Measurements from ENCODE around the gene MYL7. TPM values are rescaled to one million over a fixed set of nuclear protein-coding genes. Genes with fewer than 3 reads are reported as not detected.

Gene MYL7
- polyA plus RNA-seq (2012; ENCODE audit: insufficient read depth, insufficient read length, low read depth): not detected

DNA sequence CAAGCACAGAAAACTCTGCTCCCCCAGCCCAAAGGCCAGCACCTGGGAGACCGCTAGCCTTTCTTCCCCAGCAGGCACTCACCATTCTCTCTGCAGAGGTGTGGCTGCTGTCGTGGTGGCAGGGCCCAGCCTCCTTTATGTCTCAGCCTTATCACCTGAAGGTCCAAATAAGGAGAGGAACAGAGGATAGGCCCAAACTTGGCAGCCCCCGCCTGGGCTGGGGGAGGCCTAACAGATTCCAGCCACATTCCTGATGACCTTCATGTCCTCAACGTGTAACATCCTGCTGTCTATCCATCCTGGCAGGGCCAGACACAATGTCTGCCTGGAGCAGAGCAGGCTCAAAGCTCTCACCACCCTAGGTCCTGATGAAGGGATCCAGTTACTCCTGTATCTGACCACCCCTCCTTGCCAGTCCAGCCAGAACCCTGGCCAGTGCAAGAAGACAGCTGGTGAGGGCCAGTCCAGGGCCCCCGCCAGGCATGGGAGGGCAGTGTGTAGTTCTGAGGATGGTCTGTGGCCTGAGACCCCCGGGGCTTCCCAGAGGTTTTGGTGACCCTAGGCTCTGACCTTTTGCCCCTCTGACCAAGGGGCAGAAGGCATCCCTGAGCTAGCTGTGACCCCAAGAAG lies at the start of gene MYL7:
Gene MYL7 (minus strand): TSS at position 112 of the 630 bp plus-strand sequence. CDS start 27 bp downstream, at position 85.
- no peak within 1 kb of the TSS for H3K4me3 ChIP-seq (ENCODE audit: low read depth, low read length)
- H3K36me3 ChIP-seq: no peaks in the 10 kb centered on the region
- peaks cover 4% of the 10 kb centered on the region for H3K4me1 ChIP-seq
- no peak for DNase-seq
- no peaks in the 10 kb centered on the region for H3K27me3 ChIP-seq
- TF ChIP-seq, protein P1, sequence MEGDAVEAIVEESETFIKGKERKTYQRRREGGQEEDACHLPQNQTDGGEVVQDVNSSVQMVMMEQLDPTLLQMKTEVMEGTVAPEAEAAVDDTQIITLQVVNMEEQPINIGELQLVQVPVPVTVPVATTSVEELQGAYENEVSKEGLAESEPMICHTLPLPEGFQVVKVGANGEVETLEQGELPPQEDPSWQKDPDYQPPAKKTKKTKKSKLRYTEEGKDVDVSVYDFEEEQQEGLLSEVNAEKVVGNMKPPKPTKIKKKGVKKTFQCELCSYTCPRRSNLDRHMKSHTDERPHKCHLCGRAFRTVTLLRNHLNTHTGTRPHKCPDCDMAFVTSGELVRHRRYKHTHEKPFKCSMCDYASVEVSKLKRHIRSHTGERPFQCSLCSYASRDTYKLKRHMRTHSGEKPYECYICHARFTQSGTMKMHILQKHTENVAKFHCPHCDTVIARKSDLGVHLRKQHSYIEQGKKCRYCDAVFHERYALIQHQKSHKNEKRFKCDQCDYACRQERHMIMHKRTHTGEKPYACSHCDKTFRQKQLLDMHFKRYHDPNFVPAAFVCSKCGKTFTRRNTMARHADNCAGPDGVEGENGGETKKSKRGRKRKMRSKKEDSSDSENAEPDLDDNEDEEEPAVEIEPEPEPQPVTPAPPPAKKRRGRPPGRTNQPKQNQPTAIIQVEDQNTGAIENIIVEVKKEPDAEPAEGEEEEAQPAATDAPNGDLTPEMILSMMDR (IDR thresholded peaks at IDR 0.05; ENCODE audit: low read depth, low read length): no peak
- H3K9me3 ChIP-seq: no peaks in the 10 kb centered on the region

DNA sequence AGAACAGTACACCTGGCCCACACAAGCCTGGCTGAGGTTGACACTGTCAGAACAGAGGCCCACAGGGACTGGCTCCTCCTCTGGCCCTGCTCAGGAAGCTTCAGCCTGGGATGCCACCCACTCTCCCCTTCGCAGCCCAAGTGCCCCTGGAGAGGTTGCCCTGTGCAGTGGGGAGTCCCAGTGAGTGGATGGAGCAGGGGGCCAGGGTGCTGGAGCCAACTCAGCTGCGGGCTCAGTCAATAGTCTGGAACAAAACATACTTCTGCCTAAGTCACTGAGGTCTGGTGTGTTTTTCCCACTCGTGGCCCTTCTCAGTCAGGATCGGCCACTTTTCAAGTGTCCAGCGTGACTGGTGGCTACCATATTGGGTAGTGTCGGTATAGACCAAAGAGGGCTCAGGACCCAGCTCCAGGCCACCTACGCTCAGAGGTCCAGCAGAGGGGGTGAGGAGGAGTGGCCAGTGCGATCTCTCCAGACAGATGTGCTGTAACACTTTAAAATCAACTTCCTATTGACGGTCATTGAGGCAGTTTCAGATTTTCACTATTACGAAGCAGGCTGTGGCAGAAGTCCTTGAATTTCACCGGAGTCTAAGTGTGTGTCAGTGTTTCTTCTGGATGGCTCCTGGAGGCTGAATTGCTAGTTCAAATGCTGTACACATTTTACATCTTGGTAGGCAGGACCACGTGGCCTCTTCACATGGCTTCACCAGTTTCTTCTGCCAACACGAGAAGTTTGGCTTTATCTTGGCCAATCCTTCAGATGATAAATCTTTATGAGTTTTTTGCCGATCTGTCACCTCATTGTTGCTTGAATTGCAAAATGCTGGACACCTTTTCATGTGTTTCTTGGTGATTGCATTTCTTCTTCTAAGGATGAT lies 49.1 kb upstream of the MYL7 start:
- DNase-seq: no peak

DNA sequence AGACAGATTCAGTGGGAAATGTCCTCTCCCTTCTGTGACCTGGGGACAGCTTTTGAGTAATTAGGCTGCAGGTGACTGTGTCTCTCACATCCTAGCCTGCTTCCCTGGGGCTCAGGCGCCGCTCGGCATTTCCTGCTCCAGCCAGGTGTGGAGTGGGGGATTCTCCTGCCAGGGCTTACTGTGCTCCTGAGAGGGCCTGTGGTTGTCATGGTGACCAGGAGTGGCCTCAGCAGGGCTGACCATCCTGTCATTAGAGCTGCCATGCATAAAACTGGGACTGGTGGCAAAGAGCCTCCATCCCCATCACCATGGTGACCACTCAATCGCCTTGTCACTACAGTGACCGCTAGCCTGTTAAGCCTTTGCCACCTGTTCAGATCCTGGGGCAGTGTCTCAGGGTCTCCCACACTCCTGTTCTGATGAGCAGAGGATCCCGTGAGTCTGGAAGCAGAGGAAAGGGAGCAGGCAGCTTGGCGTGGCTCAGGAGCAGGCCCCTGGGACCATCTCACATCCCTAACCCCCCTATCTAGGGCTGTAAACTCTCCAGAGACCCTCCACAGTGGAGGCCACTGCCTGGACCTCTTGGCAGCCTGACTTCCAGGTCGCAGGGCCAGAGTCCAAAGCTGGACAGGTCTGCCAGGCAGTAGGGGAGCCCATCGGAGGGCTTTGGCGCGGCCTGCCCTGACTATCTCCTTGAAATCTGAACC lies 48.3 kb upstream of the MYL7 start, which contains the start of gene GCK:
Gene GCK (minus strand): TSS at position 154 of the 707 bp plus-strand sequence. CDS start 486 bp downstream, outside the sequence.
- TF ChIP-seq, protein P1 (IDR thresholded peaks at IDR 0.05; ENCODE audit: low read depth, low read length): no peak
- DNase-seq: no peak
- Histone ChIP-seq H3K4me3 (ENCODE audit: low read depth, low read length) (no peak within 1 kb of the TSS), H3K27me3 (no peaks in the 10 kb centered on the region), H3K4me1 (no peaks in the 10 kb centered on the region; the same call in 1 of the 2 replicates), H3K9me3 (no peaks in the 10 kb centered on the region), H3K36me3 (no peaks in the 10 kb centered on the region)

More for the DNA sequence above, 49.1 kb upstream of the MYL7 start:
- Histone ChIP-seq H3K36me3 (no peaks in the 10 kb centered on the region), H3K9me3 (no peaks in the 10 kb centered on the region), H3K4me3 (ENCODE audit: low read depth, low read length) (no peak overlapping the region), H3K4me1 (no peaks in the 10 kb centered on the region; the same call in 1 of the 2 replicates), H3K27me3 (no peaks in the 10 kb centered on the region)
- TF ChIP-seq, protein P1 (IDR thresholded peaks at IDR 0.05; ENCODE audit: low read depth, low read length): no peak

DNA sequence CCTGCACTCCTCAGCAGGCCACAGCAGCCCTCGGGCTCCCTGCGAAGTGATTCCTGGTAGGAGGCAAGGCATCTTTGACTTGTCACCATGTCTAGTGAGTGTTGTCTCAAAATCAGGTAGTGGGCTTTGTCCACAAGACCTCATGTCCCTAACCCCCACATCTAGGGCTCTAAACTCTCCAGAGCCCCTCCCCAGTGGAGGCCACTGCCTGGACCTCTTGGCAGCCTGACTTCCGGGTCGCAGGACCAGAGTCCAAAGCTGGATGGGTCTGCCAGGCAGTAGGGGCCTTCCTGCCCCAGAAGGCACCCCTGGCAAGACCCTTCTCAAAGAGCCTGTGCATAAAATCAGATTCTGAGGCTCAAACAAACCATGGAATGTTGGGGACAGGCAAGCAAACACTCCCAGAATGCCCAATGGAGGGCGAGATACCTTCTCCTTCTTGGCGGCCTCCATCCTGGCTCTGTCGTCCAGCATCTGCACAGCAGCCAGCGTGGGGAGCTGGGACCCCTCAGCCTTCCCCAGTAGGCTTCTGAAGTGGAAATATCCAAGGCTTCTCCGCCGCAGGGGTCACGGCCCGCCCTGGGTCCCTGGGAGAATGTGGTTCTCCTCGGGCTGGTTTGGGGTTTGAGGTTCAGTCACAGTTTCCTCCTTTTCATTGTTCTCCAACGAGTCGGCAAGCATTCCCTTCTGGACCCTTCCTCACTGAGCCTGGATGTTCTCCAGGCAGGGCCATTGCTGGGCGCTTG lies 47.5 kb upstream of the MYL7 start:
- H3K4me3 ChIP-seq (ENCODE audit: low read depth, low read length): no peak overlapping the region
- H3K36me3 ChIP-seq: no peaks in the 10 kb centered on the region
- TF ChIP-seq, protein P1 (IDR thresholded peaks at IDR 0.05; ENCODE audit: low read depth, low read length): no peak
- no peak for DNase-seq
- H3K4me1 ChIP-seq: no peaks in the 10 kb centered on the region; the same call in 1 of the 2 replicates
- no peaks in the 10 kb centered on the region for H3K9me3 ChIP-seq
- no peaks in the 10 kb centered on the region for H3K27me3 ChIP-seq

DNA sequence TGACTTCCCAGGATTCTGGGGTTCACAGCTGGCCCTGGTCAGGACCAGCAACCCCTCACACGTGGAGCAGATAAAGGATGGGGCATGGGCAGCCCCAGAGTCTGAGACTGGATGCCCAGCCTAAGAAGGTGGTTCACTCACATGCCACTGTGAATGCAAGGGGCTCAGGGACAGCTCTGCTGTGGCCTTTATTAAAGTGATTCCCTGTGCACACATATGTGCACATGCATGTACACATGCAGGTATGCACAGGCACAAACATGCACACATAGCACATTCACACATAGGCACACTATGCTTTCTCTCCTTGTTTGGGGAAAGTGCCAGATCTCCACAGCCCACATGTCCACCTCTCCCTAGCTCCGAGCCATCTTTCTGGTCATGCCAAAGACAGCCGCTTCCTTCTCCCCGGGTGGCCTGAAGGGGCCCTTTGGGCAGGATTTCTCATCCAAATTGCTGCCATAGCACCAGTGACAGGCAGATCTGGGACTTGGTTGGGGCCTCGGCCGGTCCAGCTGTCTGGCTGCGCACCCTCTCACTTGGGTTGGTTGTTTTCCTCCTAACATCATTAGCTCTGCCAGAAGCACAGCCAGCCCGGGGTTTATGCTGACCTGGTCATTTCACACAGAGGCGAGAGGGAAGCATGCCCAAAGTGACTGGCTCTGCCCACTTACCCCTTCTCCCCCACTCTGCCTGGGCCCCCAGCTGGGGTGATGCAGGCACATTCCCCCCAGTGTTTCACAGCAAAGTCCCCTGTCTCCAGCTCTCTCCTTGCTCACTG lies 46.7 kb upstream of the MYL7 start:
- H3K4me1 ChIP-seq: no peaks in the 10 kb centered on the region

More for the DNA sequence above, 46.7 kb upstream of the MYL7 start:
- H3K27me3 ChIP-seq: no peaks in the 10 kb centered on the region
- no peak overlapping the region for H3K4me3 ChIP-seq (ENCODE audit: low read depth, low read length)
- DNase-seq: no peak
- no peaks in the 10 kb centered on the region for H3K36me3 ChIP-seq
- TF ChIP-seq, protein P1 (IDR thresholded peaks at IDR 0.05; ENCODE audit: low read depth, low read length): no peak
- no peaks in the 10 kb centered on the region for H3K9me3 ChIP-seq
